H1 (cell line): ENCODE data around the gene R3HDM1. TPM values are rescaled to one million over a fixed set of nuclear protein-coding genes. Genes with fewer than 3 reads are reported as not detected.

Experiments
- FOSL1 ChIP-seq: IDR thresholded peaks from 2 replicates; pipeline ENCODE4 v1.6.1; 2011; ENCODE audit warnings: mild to moderate bottlenecking, low read depth, low read length, moderate library complexity; ENCODE audit not compliant: insufficient read depth
- JUN ChIP-seq: IDR thresholded peaks from 2 replicates; pipeline ENCODE4 v1.6.1; 2011; ENCODE audit warnings: low read depth, mild to moderate bottlenecking, improper control_type of control experiment, low read length
- NANOG ChIP-seq: IDR thresholded peaks from 2 replicates; pipeline ENCODE4 v1.6.1; 2011; ENCODE audit warnings: low read length, low read depth, mild to moderate bottlenecking, inconsistent platforms; ENCODE audit not compliant: insufficient read depth, poor library complexity, severe bottlenecking
- POLR2A ChIP-seq, 2 experiments: IDR thresholded peaks; 1 replicate in 1 of 2; 2 replicates in 1 of 2; pipeline ENCODE4 v1.6.1; 2011; ENCODE audit warnings: low read depth in 2 of 2, low read length in 2 of 2, mild to moderate bottlenecking in 2 of 2; ENCODE audit errors: control extremely low read depth in 1 of 2
- RAD21 ChIP-seq, 2 experiments: IDR thresholded peaks in 1 of 2; conservative IDR thresholded peaks in 1 of 2; 2 replicates each; pipeline ENCODE4 v1.6.1; 2011; ENCODE audit warnings: low read depth in 2 of 2, low read length in 2 of 2, improper control_type of control experiment in 1 of 2, inconsistent platforms in 1 of 2, mild to moderate bottlenecking in 1 of 2, moderate library complexity in 1 of 2
- RXRA ChIP-seq: IDR thresholded peaks from 2 replicates; pipeline ENCODE4 v1.6.1; 2011; ENCODE audit warnings: low read depth, mild to moderate bottlenecking, low read length, moderate library complexity; ENCODE audit not compliant: insufficient read depth
- polyA plus RNA-seq, 7 experiments: library from polyadenylated mRNA; depleted of rRNA in 3 of 7; stranded (reverse) in 5 of 7; unstranded in 2 of 7; fragments of >200 nt in 5 of 7; fragments of 200-250 nt in 2 of 7; gene quantifications; 1 replicate in 5 of 7; 2 replicates in 1 of 7; 4 replicates in 1 of 7; pipeline versions ENCODE4 v1.2.1 to v1.2.3, GENCODE V29; 2011 to 2013; ENCODE audit warnings: missing spikeins in 2 of 7, mixed read lengths in 2 of 7
- total RNA-seq: library from RNA; stranded (reverse); fragmentation: NEBNext Ultra II Directional; extraction: Animal tissue kit (Norgen Biotek cat#: 25700); gene quantifications from 2 replicates; pipeline ENCODE4 v1.2.1, GENCODE V29; 2021

The R3HDM1 gene
- total and polyA plus RNA-seq, 2 of the 8 experiments (the other 6 are each of a cell fraction or from before 2014, with no cell fraction given) = 77.7 to 120 TPM

DNA sequence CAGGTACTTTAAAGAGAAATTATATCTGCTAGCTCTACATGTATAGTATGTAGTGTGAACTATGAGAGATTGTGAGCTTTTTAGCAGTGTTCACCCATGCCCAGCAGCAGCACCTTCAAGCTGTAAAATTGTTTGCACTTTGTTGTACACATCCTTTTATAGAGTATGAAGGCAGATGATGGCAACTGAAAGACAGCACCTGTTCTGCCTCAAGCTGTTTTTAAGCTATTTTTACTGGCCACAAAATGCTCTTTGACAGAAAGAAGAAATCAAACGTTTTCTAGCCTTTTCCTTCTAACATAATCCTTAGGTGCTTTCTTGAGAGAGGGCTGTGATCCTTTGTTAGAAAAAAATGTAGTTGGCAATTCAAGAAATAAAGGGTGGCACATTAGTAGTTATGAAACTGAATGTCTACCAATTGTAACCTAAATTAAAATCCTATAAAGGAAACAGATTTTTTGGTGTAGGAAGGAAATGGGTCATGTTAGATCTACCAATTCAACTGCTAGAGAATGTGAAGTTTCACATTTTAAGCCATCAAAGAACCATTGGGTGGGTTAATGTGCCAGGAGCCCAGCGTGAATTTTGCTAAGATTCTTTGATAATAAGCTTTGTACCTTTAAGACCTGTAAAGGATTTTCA lies 59.5 kb downstream of the R3HDM1 start (continued):
- no peak for TF ChIP-seq RAD21 (IDR thresholded peaks at IDR 0.05 in 1 of 2, conservative IDR thresholded peaks at IDR 0.05 in 1 of 2; ENCODE audit: low read depth in 2 of 2, low read length in 2 of 2)
- TF ChIP-seq FOSL1 = no peak
- TF ChIP-seq RXRA = no peak
- TF ChIP-seq POLR2A (IDR thresholded peaks at IDR 0.05; ENCODE audit: control extremely low read depth in 1 of 2, low read depth in 2 of 2, low read length in 2 of 2) = no peak
- no peak for TF ChIP-seq NANOG
- TF ChIP-seq JUN = no peak
